ENCODE results near the gene L2HGDH.

The L2HGDH gene

DNA sequence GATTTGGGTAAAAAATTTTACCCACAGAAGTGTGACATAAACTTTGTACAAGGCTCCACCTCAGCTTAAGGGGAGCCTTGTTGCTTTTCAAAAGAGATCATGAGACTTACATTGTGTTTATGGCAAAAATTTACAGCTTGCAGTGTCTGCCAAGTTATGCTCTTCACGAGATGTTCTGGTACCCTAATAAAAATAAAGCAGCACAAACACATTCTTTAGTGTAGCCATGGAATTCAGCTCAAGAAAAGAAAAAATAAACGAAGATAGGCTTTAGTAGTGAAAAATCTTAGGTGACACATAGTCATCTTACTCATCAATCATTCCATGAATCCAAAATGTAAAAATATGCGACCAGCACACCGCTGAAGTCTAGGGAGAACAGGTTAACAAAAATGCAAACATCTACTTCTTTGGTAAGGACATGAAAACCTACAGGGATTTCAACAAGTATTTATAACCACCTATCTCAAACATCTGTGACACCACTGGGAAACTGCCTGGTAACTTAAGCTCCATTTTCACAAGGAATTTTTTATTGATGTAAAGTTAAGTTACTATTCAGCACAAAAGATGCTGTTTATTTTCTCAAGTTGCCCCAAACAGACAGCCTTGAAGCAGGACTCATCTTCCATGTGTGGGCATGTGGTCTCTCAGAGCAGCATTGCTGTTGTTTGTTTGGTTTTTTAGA lies 33.0 kb upstream of the L2HGDH start:
- H3K36me3 Mint-ChIP-seq (ENCODE audit: low read depth) = peaks cover 10% of the 10 kb centered on the region
- no peak for DNase-seq
- H3K27me3 Mint-ChIP-seq = no peaks in the 10 kb centered on the region
- peaks cover 29% of the 10 kb centered on the region for H3K4me1 Mint-ChIP-seq (ENCODE audit: low read depth)
- H3K27ac Mint-ChIP-seq = no peak overlapping the region
- no peak overlapping the region for H3K4me3 Mint-ChIP-seq
- H3K9me3 Mint-ChIP-seq = no peaks in the 10 kb centered on the region

DNA sequence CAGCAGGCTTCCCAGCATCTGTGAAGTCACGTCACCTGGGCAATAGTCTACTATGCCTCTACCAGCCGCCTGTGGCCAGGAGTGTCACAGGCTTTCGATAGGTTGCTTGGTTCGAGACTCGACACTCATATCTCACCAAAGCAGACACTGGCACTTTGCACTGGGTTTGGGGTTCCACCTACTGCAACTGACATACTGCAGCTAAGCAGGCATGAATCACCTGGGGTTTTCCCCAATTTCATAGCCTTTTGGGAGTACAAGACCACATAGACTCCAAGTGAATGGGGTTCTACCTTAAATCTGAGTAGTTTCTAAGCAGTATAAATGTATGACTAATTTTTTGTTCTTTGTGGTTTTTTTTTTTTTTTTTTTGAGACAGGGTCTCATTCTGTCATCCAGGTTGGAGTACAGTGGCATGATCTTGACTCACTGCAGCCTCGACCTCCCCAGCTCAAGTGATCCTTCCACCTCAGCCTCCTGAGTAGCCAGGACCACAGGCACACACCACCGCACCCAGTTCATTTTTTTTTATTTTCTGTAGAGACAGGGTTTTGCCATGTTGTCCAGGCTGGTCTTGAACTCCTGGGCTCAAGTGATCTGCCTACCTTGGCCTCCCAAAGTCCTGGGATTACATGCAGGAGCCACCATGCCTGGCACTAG lies 32.2 kb upstream of the L2HGDH start:
- Mint-ChIP-seq H3K27ac (peak overlapping the region; percentile 89), H3K36me3 (ENCODE audit: low read depth) (peaks cover 13% of the 10 kb centered on the region), H3K27me3 (no peaks in the 10 kb centered on the region), H3K4me1 (ENCODE audit: low read depth) (peaks cover 29% of the 10 kb centered on the region), H3K4me3 (no peak overlapping the region), H3K9me3 (no peaks in the 10 kb centered on the region)
- DNase-seq = peak; percentile 71

DNA sequence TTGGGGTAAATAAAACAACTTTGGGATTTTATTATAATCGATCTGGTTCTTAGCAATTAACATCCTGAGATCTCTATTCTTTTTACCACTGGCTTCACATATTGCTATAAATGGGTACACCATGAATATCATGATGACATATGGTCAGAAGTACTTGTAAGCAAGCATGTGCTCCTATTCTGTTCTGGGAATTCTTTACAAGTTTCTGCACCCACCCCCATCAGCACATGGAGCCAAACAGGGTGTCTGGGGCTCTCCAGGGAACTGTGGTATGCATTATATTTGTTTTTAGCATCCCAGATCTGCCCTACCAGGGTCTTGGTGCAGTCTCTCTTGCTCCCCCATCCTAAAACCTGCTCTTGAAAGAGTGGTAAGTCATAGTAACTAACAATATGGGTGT lies 31.4 kb upstream of the L2HGDH start:
- Mint-ChIP-seq H3K27me3 (no peaks in the 10 kb centered on the region), H3K9me3 (no peaks in the 10 kb centered on the region), H3K36me3 (ENCODE audit: low read depth) (peaks cover 13% of the 10 kb centered on the region), H3K4me3 (no peak overlapping the region), H3K27ac (peak overlapping the region; percentile 76), H3K4me1 (ENCODE audit: low read depth) (peaks cover 29% of the 10 kb centered on the region)
- DNase-seq = no peak

- H3K9me3 Mint-ChIP-seq = no peaks in the 10 kb centered on the region
- peaks cover 13% of the 10 kb centered on the region for H3K36me3 Mint-ChIP-seq (ENCODE audit: low read depth)
- peaks cover 29% of the 10 kb centered on the region for H3K4me1 Mint-ChIP-seq (ENCODE audit: low read depth)
- H3K27ac Mint-ChIP-seq = no peak overlapping the region
- peak; percentile 45 for DNase-seq
- no peak overlapping the region for H3K4me3 Mint-ChIP-seq
- H3K27me3 Mint-ChIP-seq = no peaks in the 10 kb centered on the region
These were observed 30.4 kb upstream of the L2HGDH start for GRCh38 chr14:50342221-50343078.

DNA sequence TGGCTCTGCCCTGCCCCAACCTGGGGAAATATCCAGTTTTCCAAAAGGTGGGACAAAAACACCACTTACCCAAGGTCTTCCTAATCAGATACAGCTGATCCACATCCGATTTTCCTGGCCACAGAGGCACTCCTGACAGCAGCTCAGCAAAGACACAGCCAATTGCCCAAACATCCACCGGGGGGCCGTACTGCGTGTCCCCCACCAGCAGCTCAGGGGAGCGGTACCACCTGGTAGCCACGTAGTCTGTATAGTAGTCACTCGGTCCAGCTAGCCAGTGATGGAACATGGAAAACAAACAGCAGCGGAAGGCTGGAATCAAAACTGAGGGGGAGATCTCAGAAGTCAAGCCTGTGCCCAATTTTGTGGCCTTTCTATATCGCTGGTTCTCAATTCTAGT lies 28.9 kb upstream of the L2HGDH start:
- no peak overlapping the region for H3K4me3 Mint-ChIP-seq
- peaks cover 36% of the 10 kb centered on the region for H3K4me1 Mint-ChIP-seq (ENCODE audit: low read depth)
- no peak overlapping the region for H3K27ac Mint-ChIP-seq
- no peak for DNase-seq
- no peaks in the 10 kb centered on the region for H3K27me3 Mint-ChIP-seq
- H3K9me3 Mint-ChIP-seq = no peaks in the 10 kb centered on the region
- H3K36me3 Mint-ChIP-seq (ENCODE audit: low read depth) = peaks cover 11% of the 10 kb centered on the region

- Mint-ChIP-seq H3K27me3 (no peaks in the 10 kb centered on the region), H3K27ac (no peak overlapping the region), H3K9me3 (no peaks in the 10 kb centered on the region), H3K4me1 (ENCODE audit: low read depth) (peaks cover 40% of the 10 kb centered on the region), H3K36me3 (ENCODE audit: low read depth) (peaks cover 10% of the 10 kb centered on the region), H3K4me3 (no peak overlapping the region)
- DNase-seq = no peak
These were observed 28.0 kb upstream of the L2HGDH start for GRCh38 chr14:50340045-50340444.

- peaks cover 33% of the 10 kb centered on the region for H3K4me1 Mint-ChIP-seq (ENCODE audit: low read depth)
- no peak overlapping the region for H3K27ac Mint-ChIP-seq
- H3K27me3 Mint-ChIP-seq = no peaks in the 10 kb centered on the region
- H3K36me3 Mint-ChIP-seq (ENCODE audit: low read depth) = peaks cover 10% of the 10 kb centered on the region
- H3K9me3 Mint-ChIP-seq = no peaks in the 10 kb centered on the region
- no peak overlapping the region for H3K4me3 Mint-ChIP-seq
- no peak for DNase-seq
These were observed 27.3 kb upstream of the L2HGDH start for GRCh38 chr14:50339178-50339804.

GRCh38 chr14:50338587-50338986 lies 26.6 kb upstream of the L2HGDH start:
- Mint-ChIP-seq H3K4me3 (no peak overlapping the region), H3K27ac (no peak overlapping the region), H3K27me3 (no peaks in the 10 kb centered on the region), H3K36me3 (ENCODE audit: low read depth) (peaks cover 11% of the 10 kb centered on the region), H3K9me3 (no peaks in the 10 kb centered on the region), H3K4me1 (ENCODE audit: low read depth) (peaks cover 27% of the 10 kb centered on the region)
- no peak for DNase-seq

DNA sequence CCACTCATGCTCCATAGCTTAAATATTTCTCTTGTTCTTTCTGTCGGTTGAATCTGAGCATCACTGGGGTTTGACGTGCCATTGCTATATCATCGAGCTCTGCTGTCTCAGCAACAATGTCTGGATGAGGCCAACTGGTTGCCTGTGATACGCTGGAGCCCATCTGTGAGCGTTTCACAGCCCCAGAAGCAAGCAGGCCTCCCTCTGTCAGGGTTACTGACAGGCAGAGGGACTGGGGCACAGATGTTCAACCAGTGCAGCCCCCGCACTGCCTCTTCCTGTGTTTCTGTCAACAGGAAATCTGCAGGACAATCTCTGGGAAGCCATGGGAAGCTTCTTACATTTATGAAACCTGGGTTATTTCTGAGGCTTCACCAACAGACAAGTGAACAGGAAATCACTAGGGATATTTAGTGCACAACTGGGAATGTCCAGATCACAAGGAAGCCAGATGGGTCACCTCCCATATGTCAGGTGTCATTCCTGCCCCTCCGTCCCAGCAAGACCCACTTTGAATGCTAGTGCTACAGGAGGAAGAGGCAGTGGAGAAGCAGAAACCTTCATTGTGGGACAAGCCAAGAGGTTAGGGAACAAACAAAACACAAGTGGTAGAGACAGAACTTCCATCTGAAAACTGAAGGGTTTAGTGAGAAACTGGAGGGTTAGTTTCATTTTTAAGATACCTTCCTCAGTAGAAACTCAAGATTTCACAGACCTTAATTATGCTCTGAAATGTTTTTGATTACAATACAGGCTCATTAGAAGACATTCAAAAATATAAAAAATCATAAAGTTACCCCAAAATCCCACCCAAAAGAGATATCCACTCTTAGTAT lies 24.2 kb upstream of the L2HGDH start:
- H3K27me3 Mint-ChIP-seq = no peaks in the 10 kb centered on the region
- no peak for DNase-seq
- peaks cover 25% of the 10 kb centered on the region for H3K36me3 Mint-ChIP-seq (ENCODE audit: low read depth)
- no peak overlapping the region for H3K4me3 Mint-ChIP-seq
- H3K27ac Mint-ChIP-seq = peak overlapping the region; percentile 82
- H3K9me3 Mint-ChIP-seq = no peaks in the 10 kb centered on the region
- peaks cover 17% of the 10 kb centered on the region for H3K4me1 Mint-ChIP-seq (ENCODE audit: low read depth)

GRCh38 chr14:50335389-50335788 lies 23.4 kb upstream of the L2HGDH start:
- no peaks in the 10 kb centered on the region for H3K27me3 Mint-ChIP-seq
- peaks cover 24% of the 10 kb centered on the region for H3K36me3 Mint-ChIP-seq (ENCODE audit: low read depth)
- no peak overlapping the region for H3K27ac Mint-ChIP-seq
- H3K4me3 Mint-ChIP-seq = no peak overlapping the region
- peaks cover 17% of the 10 kb centered on the region for H3K4me1 Mint-ChIP-seq (ENCODE audit: low read depth)
- H3K9me3 Mint-ChIP-seq = no peaks in the 10 kb centered on the region
- no peak for DNase-seq

DNA sequence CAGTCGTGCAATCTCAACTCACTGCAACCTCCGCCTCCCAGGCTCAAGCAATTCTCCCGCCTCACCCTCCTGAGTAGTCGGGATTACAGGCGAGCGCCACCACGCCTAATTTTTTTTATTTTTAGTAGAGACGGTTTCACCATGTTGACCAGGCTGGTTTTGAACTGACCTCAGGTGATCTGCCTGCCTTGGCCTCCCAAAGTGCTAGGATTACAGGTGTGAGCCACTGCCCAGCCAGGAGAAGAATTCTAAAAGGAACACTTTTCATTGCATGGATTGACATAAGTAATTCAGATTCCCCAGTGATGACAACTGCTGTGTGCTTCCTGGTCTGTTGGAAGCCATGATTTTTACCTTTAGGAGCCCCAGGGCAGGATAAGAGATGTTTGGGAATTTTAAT lies 22.2 kb upstream of the L2HGDH start:
- H3K4me3 Mint-ChIP-seq = no peak overlapping the region
- H3K27me3 Mint-ChIP-seq = no peaks in the 10 kb centered on the region
- H3K4me1 Mint-ChIP-seq (ENCODE audit: low read depth) = peaks cover 17% of the 10 kb centered on the region
- peaks cover 31% of the 10 kb centered on the region for H3K36me3 Mint-ChIP-seq (ENCODE audit: low read depth)
- H3K27ac Mint-ChIP-seq = no peak overlapping the region
- no peaks in the 10 kb centered on the region for H3K9me3 Mint-ChIP-seq
- no peak for DNase-seq

GRCh38 chr14:50333014-50333509 lies 21.0 kb upstream of the L2HGDH start:
- Mint-ChIP-seq H3K9me3 (no peaks in the 10 kb centered on the region), H3K4me3 (no peak overlapping the region), H3K27ac (no peak overlapping the region), H3K27me3 (no peaks in the 10 kb centered on the region), H3K36me3 (ENCODE audit: low read depth) (peaks cover 35% of the 10 kb centered on the region), H3K4me1 (ENCODE audit: low read depth) (peaks cover 17% of the 10 kb centered on the region)
- no peak for DNase-seq

GRCh38 chr14:50331596-50331995 lies 19.6 kb upstream of the L2HGDH start:
- H3K4me3 Mint-ChIP-seq = no peak overlapping the region
- peaks cover 43% of the 10 kb centered on the region for H3K36me3 Mint-ChIP-seq (ENCODE audit: low read depth)
- no peak overlapping the region for H3K27ac Mint-ChIP-seq
- no peaks in the 10 kb centered on the region for H3K9me3 Mint-ChIP-seq
- DNase-seq = no peak
- H3K27me3 Mint-ChIP-seq = no peaks in the 10 kb centered on the region
- H3K4me1 Mint-ChIP-seq (ENCODE audit: low read depth) = peaks cover 17% of the 10 kb centered on the region

Data from activated T-cell treated with anti-CD3 and anti-CD28 coated beads, Interleukin-2, amount 50 U/mL, for 24 hours (primary cell).